ENCODE results near the gene GOLGA1. TPM values are rescaled to one million over a fixed set of nuclear protein-coding genes. Genes with fewer than 3 reads are reported as not detected.

GOLGA1 gene
- total and polyA plus RNA-seq, 3 donors from 2014 or later, result 36.1 to 54.2 (median 36.7) TPM

GRCh38 chr9:124886866-124887492 lies 53.9 kb downstream of the GOLGA1 start:
- Histone ChIP-seq H3K27ac (no peak overlapping the region), H3K4me1 (no peaks in the 10 kb centered on the region), H3K4me3 (no peak overlapping the region), H3K27me3 (no peaks in the 10 kb centered on the region), H3K36me3 (ENCODE audit: low read depth, missing control alignments) (no peaks in the 10 kb centered on the region), H3K9me3 (no peaks in the 10 kb centered on the region)
- intact Hi-C loops (cut with DNase I; ENCODE audit: low total_unique reads), result no loop called here
- no peak for TF ChIP-seq POLR2A (IDR thresholded peaks at IDR 0.05)
- TF ChIP-seq, protein P1, sequence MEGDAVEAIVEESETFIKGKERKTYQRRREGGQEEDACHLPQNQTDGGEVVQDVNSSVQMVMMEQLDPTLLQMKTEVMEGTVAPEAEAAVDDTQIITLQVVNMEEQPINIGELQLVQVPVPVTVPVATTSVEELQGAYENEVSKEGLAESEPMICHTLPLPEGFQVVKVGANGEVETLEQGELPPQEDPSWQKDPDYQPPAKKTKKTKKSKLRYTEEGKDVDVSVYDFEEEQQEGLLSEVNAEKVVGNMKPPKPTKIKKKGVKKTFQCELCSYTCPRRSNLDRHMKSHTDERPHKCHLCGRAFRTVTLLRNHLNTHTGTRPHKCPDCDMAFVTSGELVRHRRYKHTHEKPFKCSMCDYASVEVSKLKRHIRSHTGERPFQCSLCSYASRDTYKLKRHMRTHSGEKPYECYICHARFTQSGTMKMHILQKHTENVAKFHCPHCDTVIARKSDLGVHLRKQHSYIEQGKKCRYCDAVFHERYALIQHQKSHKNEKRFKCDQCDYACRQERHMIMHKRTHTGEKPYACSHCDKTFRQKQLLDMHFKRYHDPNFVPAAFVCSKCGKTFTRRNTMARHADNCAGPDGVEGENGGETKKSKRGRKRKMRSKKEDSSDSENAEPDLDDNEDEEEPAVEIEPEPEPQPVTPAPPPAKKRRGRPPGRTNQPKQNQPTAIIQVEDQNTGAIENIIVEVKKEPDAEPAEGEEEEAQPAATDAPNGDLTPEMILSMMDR (IDR thresholded peaks at IDR 0.05), result no peak
- DNase-seq, result no peak
- WGBS, 2 donors, result 90% methylated on average over 17 of the region's 17 CpGs

DNA sequence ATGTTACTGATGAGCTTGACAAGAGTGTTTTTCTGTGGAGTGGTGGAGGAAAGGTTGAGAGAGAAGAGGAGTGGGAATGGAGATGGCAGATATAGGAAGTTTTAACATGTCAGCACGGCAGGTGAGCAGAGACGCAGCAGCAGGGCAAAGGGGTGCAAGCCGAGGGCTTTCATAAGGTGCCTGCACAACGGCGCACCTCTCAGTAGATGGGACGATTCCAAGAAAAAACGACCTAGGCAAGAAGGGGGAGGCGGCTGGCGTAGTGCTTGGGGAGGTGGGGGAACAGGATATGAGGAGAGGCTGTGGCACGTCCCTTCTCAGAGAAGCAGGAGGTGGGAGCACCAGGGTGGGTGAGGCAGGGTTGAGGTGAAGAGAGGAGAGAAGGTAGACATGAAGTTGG lies 54.4 kb downstream of the GOLGA1 start:
- Histone ChIP-seq H3K27me3 (no peaks in the 10 kb centered on the region), H3K27ac (no peak overlapping the region), H3K4me1 (no peaks in the 10 kb centered on the region), H3K4me3 (no peak overlapping the region), H3K9me3 (no peaks in the 10 kb centered on the region), H3K36me3 (ENCODE audit: low read depth, missing control alignments) (no peaks in the 10 kb centered on the region)
- 83 to 87% methylated on average over 10 of the region's 10 CpGs for WGBS, 2 donors
- TF ChIP-seq POLR2A (IDR thresholded peaks at IDR 0.05), result no peak
- TF ChIP-seq, protein P1 (IDR thresholded peaks at IDR 0.05), result no peak
- DNase-seq, result no peak
- intact Hi-C loops (cut with DNase I; ENCODE audit: low total_unique reads), result no loop called here

GRCh38 chr9:124885551-124885950 lies 55.3 kb downstream of the GOLGA1 start:
- H3K27ac ChIP-seq, result no peak overlapping the region
- H3K27me3 ChIP-seq, result no peaks in the 10 kb centered on the region
- WGBS, 2 donors, result 92 to 94% methylated on average over 4 of the region's 4 CpGs
- intact Hi-C loops (cut with DNase I; ENCODE audit: low total_unique reads), result no loop called here
- H3K36me3 ChIP-seq (ENCODE audit: low read depth, missing control alignments), result no peaks in the 10 kb centered on the region
- DNase-seq, result no peak
- no peaks in the 10 kb centered on the region for H3K9me3 ChIP-seq
- TF ChIP-seq, protein P1 (IDR thresholded peaks at IDR 0.05), result no peak
- TF ChIP-seq POLR2A (IDR thresholded peaks at IDR 0.05), result no peak
- H3K4me3 ChIP-seq, result no peak overlapping the region
- no peaks in the 10 kb centered on the region for H3K4me1 ChIP-seq

DNA sequence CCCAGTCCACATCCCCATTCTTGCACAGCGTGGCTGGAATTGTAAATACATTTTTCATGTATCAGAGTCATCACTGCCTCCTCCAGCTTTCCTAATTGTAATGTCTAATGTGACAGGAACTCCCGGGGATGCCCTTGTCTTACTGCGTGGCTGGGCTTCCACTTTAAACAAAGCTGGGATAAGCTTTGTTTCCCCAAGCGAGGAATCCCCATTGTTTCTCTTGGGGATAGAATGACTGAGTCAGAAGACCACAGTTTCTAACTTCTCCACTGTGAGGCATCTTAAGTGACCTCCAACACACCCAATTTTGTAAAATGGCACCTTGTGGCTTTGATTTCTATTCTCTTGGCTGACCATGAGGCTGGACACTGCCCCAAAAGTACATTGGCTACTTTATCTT lies 56.5 kb downstream of the GOLGA1 start:
- Histone ChIP-seq H3K36me3 (ENCODE audit: low read depth, missing control alignments) (no peaks in the 10 kb centered on the region), H3K27me3 (no peaks in the 10 kb centered on the region), H3K4me1 (no peaks in the 10 kb centered on the region), H3K4me3 (no peak overlapping the region), H3K9me3 (no peaks in the 10 kb centered on the region), H3K27ac (no peak overlapping the region)
- no peak for DNase-seq
- 77 to 85% methylated on average over 4 of the region's 4 CpGs for WGBS, 2 donors
- no peak for TF ChIP-seq POLR2A (IDR thresholded peaks at IDR 0.05)
- TF ChIP-seq, protein P1 (IDR thresholded peaks at IDR 0.05), result no peak
- intact Hi-C loops (cut with DNase I; ENCODE audit: low total_unique reads), result no loop called here

- no peaks in the 10 kb centered on the region for H3K36me3 ChIP-seq (ENCODE audit: low read depth, missing control alignments)
Observed at GRCh38 chr9:124882231-124882630, 58.7 kb downstream of the GOLGA1 start.

More at GRCh38 chr9:124882231-124882630, 58.7 kb downstream of the GOLGA1 start:
- WGBS, 2 donors, result 72 to 85% methylated on average over 6 to 12 of the region's 13 CpGs
- TF ChIP-seq POLR2A (IDR thresholded peaks at IDR 0.05), result no peak
- TF ChIP-seq, protein P1 (IDR thresholded peaks at IDR 0.05), result no peak
- Histone ChIP-seq H3K9me3 (no peaks in the 10 kb centered on the region), H3K4me3 (no peak overlapping the region), H3K27ac (no peak overlapping the region), H3K27me3 (no peaks in the 10 kb centered on the region), H3K4me1 (no peaks in the 10 kb centered on the region)
- intact Hi-C loops (cut with DNase I; ENCODE audit: low total_unique reads), result no loop called here
- no peak for DNase-seq
